Sigmoid colon (tissue), 3 donors: ENCODE measurements around the gene LBX2.

Experiments
- CTCF ChIP-seq, 4 experiments: fragments of 450-650 bp in 3 of 4; fragments of 200-600 bp in 1 of 4; IDR thresholded peaks; one replicate each; pipeline ENCODE4 v1.5.1; 2016 to 2019; ENCODE audit warnings: antibody characterized with exemption in 4 of 4, mild to moderate bottlenecking in 3 of 4, moderate library complexity in 2 of 4
- POLR2A ChIP-seq, 2 donors: fragments of 450-650 bp; IDR thresholded peaks; one replicate each; pipeline ENCODE4 v1.6.1; 2016; ENCODE audit warnings: antibody characterized with exemption in 2 of 2, mild to moderate bottlenecking in 2 of 2, moderate library complexity in 2 of 2

- no peak for TF ChIP-seq CTCF (IDR thresholded peaks at IDR 0.05)
- no peak for TF ChIP-seq POLR2A (IDR thresholded peaks at IDR 0.05)
Observed at GRCh38 chr2:74537140-74537539, 37.7 kb upstream of the LBX2 start.
